ENCODE results near the gene RPL26. TPM values are rescaled to one million over a fixed set of nuclear protein-coding genes. Genes with fewer than 3 reads are reported as not detected.
"Not testable (repeated sequence)": the region's sequence is repeated elsewhere in the genome, so short reads cannot be mapped to it uniquely, and the experiment has no call there.

The RPL26 gene
- total RNA-seq, 6 donors from 2014 or later = 736 to 1,938 (median 1,066) TPM

- ATAC-seq (ENCODE audit: low FRiP score in 2 of 2) = no peak
- Histone ChIP-seq H3K9me3 (no peaks in the 10 kb centered on the region), H3K4me1 (no peaks in the 10 kb centered on the region), H3K36me3 (no peaks in the 10 kb centered on the region), H3K4me3 (no peak overlapping the region), H3K27me3 (no peaks in the 10 kb centered on the region), H3K27ac (no peak overlapping the region)
- WGBS, 2 donors = 67 to 69% methylated on average over 7 of the region's 7 CpGs
- DNase-seq = no peak
- TF ChIP-seq EP300 (IDR thresholded peaks at IDR 0.05) = no peak
- TF ChIP-seq CTCF (IDR thresholded peaks at IDR 0.05) = no peak
- no peak for TF ChIP-seq POLR2A (IDR thresholded peaks at IDR 0.05)
- TF ChIP-seq POLR2AphosphoS5 (IDR thresholded peaks at IDR 0.05) = no peak
These were observed 29.3 kb downstream of the RPL26 start for GRCh38 chr17:8353736-8354135.

GRCh38 chr17:8350339-8350738, 32.7 kb downstream of the RPL26 start:
- ATAC-seq (ENCODE audit: low FRiP score in 2 of 2) (no peak), DNase-seq (no peak)
- Histone ChIP-seq H3K36me3 (no peaks in the 10 kb centered on the region), H3K4me3 (no peak overlapping the region), H3K9me3 (no peaks in the 10 kb centered on the region), H3K27ac (no peak overlapping the region), H3K4me1 (peaks cover 0 to 10% (median 0%) of the 10 kb centered on the region in 4 donors), H3K27me3 (no peaks in the 10 kb centered on the region)
- TF ChIP-seq CTCF (IDR thresholded peaks at IDR 0.05) = no peak
- TF ChIP-seq POLR2AphosphoS5 (IDR thresholded peaks at IDR 0.05) = no peak
- no peak for TF ChIP-seq EP300 (IDR thresholded peaks at IDR 0.05)
- TF ChIP-seq POLR2A (IDR thresholded peaks at IDR 0.05) = no peak
- 80 to 89% methylated on average over 7 of the region's 7 CpGs for WGBS, 2 donors

GRCh38 chr17:8347001-8347400, 36.0 kb downstream of the RPL26 start:
- DNase-seq = peak in 1 of 2 donors; percentile 77
- not testable (repeated sequence) for H3K27ac ChIP-seq; H3K4me3 ChIP-seq; H3K36me3 ChIP-seq; H3K27me3 ChIP-seq; H3K4me1 ChIP-seq; ATAC-seq (ENCODE audit: low FRiP score in 2 of 2); H3K9me3 ChIP-seq
- WGBS, 2 donors = 78% methylated on average over 12 of the region's 25 CpGs; no CpG with 5 or more reads in 1 of the 2 donors

GRCh38 chr17:8345951-8346665, 36.9 kb downstream of the RPL26 start:
- Histone ChIP-seq H3K4me3 (no peak overlapping the region), H3K27ac (no peak overlapping the region), H3K36me3 (no peaks in the 10 kb centered on the region), H3K9me3 (no peaks in the 10 kb centered on the region), H3K4me1 (peaks cover 0 to 10% (median 0%) of the 10 kb centered on the region in 4 donors), H3K27me3 (no peaks in the 10 kb centered on the region)
- no peak for ATAC-seq (ENCODE audit: low FRiP score in 2 of 2)
- DNase-seq = no peak
- no peak for TF ChIP-seq EP300 (IDR thresholded peaks at IDR 0.05)
- TF ChIP-seq POLR2A (IDR thresholded peaks at IDR 0.05) = no peak
- TF ChIP-seq CTCF (IDR thresholded peaks at IDR 0.05) = no peak
- no peak for TF ChIP-seq POLR2AphosphoS5 (IDR thresholded peaks at IDR 0.05)
- WGBS, 2 donors = 50 to 54% methylated on average over 3 to 5 of the region's 5 CpGs

- no peaks in the 10 kb centered on the region for H3K27me3 ChIP-seq
- WGBS, 2 donors = 54 to 72% methylated on average over 6 of the region's 6 CpGs
- DNase-seq (no peak), ATAC-seq (ENCODE audit: low FRiP score in 2 of 2) (peak in 1 of 2 donors; percentile 30)
- H3K36me3 ChIP-seq = no peaks in the 10 kb centered on the region
- no peak overlapping the region for H3K27ac ChIP-seq
- H3K4me1 ChIP-seq = peaks cover 0 to 10% (median 0%) of the 10 kb centered on the region in 4 donors
- no peak overlapping the region for H3K4me3 ChIP-seq
- TF ChIP-seq POLR2AphosphoS5 (IDR thresholded peaks at IDR 0.05) (no peak), POLR2A (IDR thresholded peaks at IDR 0.05) (no peak), CTCF (IDR thresholded peaks at IDR 0.05) (no peak), EP300 (IDR thresholded peaks at IDR 0.05) (no peak)
- no peaks in the 10 kb centered on the region for H3K9me3 ChIP-seq
These were observed 37.8 kb downstream of the RPL26 start for GRCh38 chr17:8345052-8345690.
